ENCODE data around the gene C19orf81.

The C19orf81 gene

GRCh38 chr19:50659318-50660087 is 10.3 kb downstream of the C19orf81 start:
- TF ChIP-seq CTCF (IDR thresholded peaks at IDR 0.05; ENCODE audit: low read depth, low read length, missing control alignments), result no peak
- in situ Hi-C loops (cut with HindIII; ENCODE audit: low sequenced_read_pairs), result no loop called here
- H3K4me3 ChIP-seq (ENCODE audit: low read depth, low read length), result no peak overlapping the region
- no peak for DNase-seq (ENCODE audit: low read depth)

GRCh38 chr19:50660088-50660366 is 10.8 kb downstream of the C19orf81 start:
- no peak overlapping the region for H3K4me3 ChIP-seq (ENCODE audit: low read depth, low read length)
- DNase-seq (ENCODE audit: low read depth), result no peak
- in situ Hi-C loops (cut with HindIII; ENCODE audit: low sequenced_read_pairs), result no loop called here
- TF ChIP-seq CTCF (IDR thresholded peaks at IDR 0.05; ENCODE audit: low read depth, low read length, missing control alignments), result no peak

GRCh38 chr19:50661023-50661422 is 11.8 kb downstream of the C19orf81 start:
- no peak overlapping the region for H3K4me3 ChIP-seq (ENCODE audit: low read depth, low read length)
- no peak for TF ChIP-seq CTCF (IDR thresholded peaks at IDR 0.05; ENCODE audit: low read depth, low read length, missing control alignments)
- no peak for DNase-seq (ENCODE audit: low read depth)
- in situ Hi-C loops (cut with HindIII; ENCODE audit: low sequenced_read_pairs), result no loop called here

GRCh38 chr19:50661766-50662650 is 12.8 kb downstream of the C19orf81 start:
- in situ Hi-C loops (cut with HindIII; ENCODE audit: low sequenced_read_pairs), result no loop called here
- H3K4me3 ChIP-seq (ENCODE audit: low read depth, low read length), result no peak overlapping the region
- DNase-seq (ENCODE audit: low read depth), result no peak
- TF ChIP-seq CTCF (IDR thresholded peaks at IDR 0.05; ENCODE audit: low read depth, low read length, missing control alignments), result no peak

GRCh38 chr19:50662651-50663481 is 13.6 kb downstream of the C19orf81 start:
- TF ChIP-seq CTCF (IDR thresholded peaks at IDR 0.05; ENCODE audit: low read depth, low read length, missing control alignments), result no peak
- in situ Hi-C loops (cut with HindIII; ENCODE audit: low sequenced_read_pairs), result no loop called here
- no peak for DNase-seq (ENCODE audit: low read depth)
- H3K4me3 ChIP-seq (ENCODE audit: low read depth, low read length), result no peak overlapping the region

GRCh38 chr19:50663482-50663790 is 14.2 kb downstream of the C19orf81 start:
- TF ChIP-seq CTCF (IDR thresholded peaks at IDR 0.05; ENCODE audit: low read depth, low read length, missing control alignments), result no peak
- no peak overlapping the region for H3K4me3 ChIP-seq (ENCODE audit: low read depth, low read length)
- no peak for DNase-seq (ENCODE audit: low read depth)
- in situ Hi-C loops (cut with HindIII; ENCODE audit: low sequenced_read_pairs), result no loop called here

All from astrocyte of the cerebellum (primary cell).